H1 (cell line): ENCODE data around the gene TBC1D32. TPM values are rescaled to one million over a fixed set of nuclear protein-coding genes. Genes with fewer than 3 reads are reported as not detected.

ENCODE experiments used
- CTCF ChIA-PET: fragments of 300-600 bp; sonication (Branson Sonifier 250); formaldehyde crosslinking; loops from one replicate; lab custom pipeline; 2021; ENCODE audit not compliant: partially characterized antibody; lab: Charles Lee
- POLR2A ChIA-PET: fragments of 300-600 bp; sonication (Branson Sonifier 250); formaldehyde crosslinking; loops from one replicate; lab custom pipeline; 2021; ENCODE audit warnings: inconsistent platforms; ENCODE audit not compliant: partially characterized antibody; lab: Charles Lee
- DNase-seq, 2 experiments: peaks; one replicate each; pipeline versions ENCODE4 v3.0.0 to v3.0.0-alpha.2; 2010 to 2022; ENCODE audit warnings: low spot score in 2 of 2, low read depth in 1 of 2, mixed read lengths in 1 of 2
- FAIRE-seq: peaks from 2 replicates; lab custom pipeline; 2011; peaks lifted over from hg19 to GRCh38; lab: Jason Lieb, UNC
- H2AFZ ChIP-seq: 2 replicates; pipeline ENCODE4 v1.8.1; 2012; ENCODE audit warnings: low read length, inconsistent platforms
- H2AK5ac ChIP-seq: 2 replicates; pipeline ENCODE4 v1.6.1; 2013; ENCODE audit warnings: low read depth, low read length
- H2BK120ac ChIP-seq: replicated peaks from 2 replicates; pipeline ENCODE3; 2013; ENCODE audit warnings: low read depth, low read length, inconsistent platforms
- H2BK12ac ChIP-seq: 2 replicates; pipeline ENCODE4 v1.6.1; 2013; ENCODE audit warnings: low read depth, low read length
- H2BK15ac ChIP-seq: 2 replicates; pipeline ENCODE4 v1.6.1; 2013; ENCODE audit warnings: low read length
- H2BK20ac ChIP-seq: 2 replicates; pipeline ENCODE4 v1.6.1; 2013; ENCODE audit warnings: low read length
- H2BK5ac ChIP-seq: 2 replicates; pipeline ENCODE4 v1.6.1; 2013; ENCODE audit warnings: low read depth, low read length
- H3K14ac ChIP-seq: 2 replicates; pipeline ENCODE4 v1.6.1; 2013; ENCODE audit warnings: inconsistent platforms; ENCODE audit not compliant: insufficient read length
- H3K18ac ChIP-seq: 2 replicates; pipeline ENCODE4 v1.6.1; 2013; ENCODE audit warnings: low read length; ENCODE audit errors: extremely low read depth
- H3K23ac ChIP-seq: 2 replicates; pipeline ENCODE4 v1.6.1; 2013; ENCODE audit warnings: inconsistent platforms; ENCODE audit not compliant: insufficient read length
- H3K23me2 ChIP-seq: 2 replicates; pipeline ENCODE4 v1.6.1; 2013; ENCODE audit warnings: low read depth, low read length
- H3K27ac ChIP-seq: 2 replicates; pipeline ENCODE4 v1.6.1; 2011; ENCODE audit warnings: low read depth, low read length, inconsistent platforms
- H3K27me3 ChIP-seq, 4 experiments: replicated peaks in 1 of 4; 1 replicate in 1 of 4; 2 replicates in 3 of 4; pipeline versions ENCODE4 v1.6.1 to v1.8.1; 2011 to 2013; ENCODE audit warnings: low read length in 3 of 4, mild to moderate bottlenecking in 3 of 4, inconsistent platforms in 2 of 4, mixed read lengths in 2 of 4, moderate library complexity in 1 of 4; ENCODE audit not compliant: control insufficient read depth in 3 of 4, insufficient read depth in 3 of 4; ENCODE audit errors: extremely low read depth in 1 of 4
- H3K36me3 ChIP-seq, 4 experiments: 2 replicates each; pipeline versions ENCODE4 v1.6.1 to v1.8.1; 2011 to 2013; ENCODE audit warnings: mild to moderate bottlenecking in 4 of 4, low read length in 3 of 4, moderate library complexity in 2 of 4, control low read depth in 1 of 4, inconsistent platforms in 1 of 4; ENCODE audit not compliant: insufficient read depth in 4 of 4, control insufficient read depth in 2 of 4
- H3K4ac ChIP-seq: replicated peaks from 2 replicates; pipeline ENCODE3; 2013; ENCODE audit warnings: low read length, low read depth, mixed read lengths, inconsistent platforms; ENCODE audit not compliant: insufficient read length
- H3K4me1 ChIP-seq, 4 experiments: replicated peaks in 1 of 4; 1 replicate in 1 of 4; 2 replicates in 3 of 4; pipeline versions ENCODE4 v1.6.1 to v1.8.1; 2011 to 2013; ENCODE audit warnings: low read length in 3 of 4, inconsistent platforms in 2 of 4, mixed read lengths in 1 of 4; ENCODE audit not compliant: insufficient read depth in 4 of 4, control insufficient read depth in 3 of 4
- H3K4me2 ChIP-seq, 2 experiments: 2 replicates each; pipeline versions ENCODE4 v1.6.1 to v1.8.1; 2011 to 2013; ENCODE audit warnings: low read depth in 2 of 2, low read length in 2 of 2, control low read depth in 1 of 2, inconsistent platforms in 1 of 2, mild to moderate bottlenecking in 1 of 2; ENCODE audit not compliant: insufficient read depth in 1 of 2
- H3K4me3 ChIP-seq, 4 experiments: fragments of 200-600, 300-600 bp in 1 of 4; sonication (generic), shearing (Covaris generic), sonication (Bioruptor Twin) in 1 of 4; 2 replicates each; pipeline versions ENCODE4 v1.5.1 to v1.8.1; 2011 to 2016; ENCODE audit warnings: low read length in 4 of 4, low read depth in 3 of 4, control low read depth in 2 of 4, inconsistent platforms in 2 of 4, mild to moderate bottlenecking in 2 of 4, mixed read lengths in 1 of 4, moderate library complexity in 1 of 4; ENCODE audit not compliant: insufficient read depth in 2 of 4; ENCODE audit errors: extremely low read depth in 1 of 4
- H3K56ac ChIP-seq: replicated peaks from 2 replicates; pipeline ENCODE3; 2013; ENCODE audit warnings: low read depth, mild to moderate bottlenecking, mixed read lengths, low read length, inconsistent platforms; ENCODE audit not compliant: insufficient read length
- H3K79me1 ChIP-seq: 2 replicates; pipeline ENCODE4 v1.6.1; 2013; ENCODE audit warnings: low read depth, low read length, control low read depth
- H3K79me2 ChIP-seq, 2 experiments: 2 replicates each; pipeline versions ENCODE4 v1.6.1 to v1.8.1; 2012 to 2013; ENCODE audit warnings: low read length in 2 of 2, mild to moderate bottlenecking in 2 of 2, inconsistent platforms in 1 of 2; ENCODE audit not compliant: insufficient read depth in 2 of 2, control insufficient read depth in 1 of 2
- H3K9ac ChIP-seq, 4 experiments: replicated peaks in 1 of 4; 1 replicate in 1 of 4; 2 replicates in 3 of 4; pipeline versions ENCODE4 v1.6.1 to v1.8.1; 2011 to 2013; ENCODE audit warnings: low read depth in 3 of 4, low read length in 3 of 4, control low read depth in 2 of 4, mild to moderate bottlenecking in 2 of 4, moderate library complexity in 2 of 4, inconsistent platforms in 1 of 4; ENCODE audit errors: extremely low read depth in 1 of 4
- H3K9me3 ChIP-seq, 2 experiments: 2 replicates each; pipeline versions ENCODE4 v1.6.1 to v1.8.1; 2012 to 2013; ENCODE audit warnings: mild to moderate bottlenecking in 2 of 2, moderate library complexity in 2 of 2, control low read depth in 1 of 2, inconsistent platforms in 1 of 2, low read depth in 1 of 2, low read length in 1 of 2, mixed read lengths in 1 of 2; ENCODE audit not compliant: insufficient read depth in 2 of 2
- H4K20me1 ChIP-seq, 2 experiments: replicated peaks in 1 of 2; 2 replicates each; pipeline versions ENCODE3 to v1.8.1; 2011 to 2013; ENCODE audit warnings: inconsistent platforms in 2 of 2, low read length in 2 of 2, mild to moderate bottlenecking in 1 of 2; ENCODE audit not compliant: insufficient read depth in 2 of 2, control insufficient read depth in 1 of 2
- H4K5ac ChIP-seq: 2 replicates; pipeline ENCODE4 v1.6.1; 2013; ENCODE audit warnings: low read length, low read depth, mixed read lengths, inconsistent platforms; ENCODE audit not compliant: insufficient read length
- H4K8ac ChIP-seq: 2 replicates; pipeline ENCODE4 v1.8.0; 2013; ENCODE audit warnings: mild to moderate bottlenecking, moderate library complexity, low read length, inconsistent platforms; ENCODE audit not compliant: insufficient read depth; ENCODE audit errors: extremely low read depth
- H4K91ac ChIP-seq: replicated peaks from 2 replicates; pipeline ENCODE3; 2013; ENCODE audit warnings: low read length, mixed read lengths, inconsistent platforms; ENCODE audit not compliant: insufficient read length
- CBX5 ChIP-seq: fragments of 300-800, 300-1000 bp; sonication (generic); IDR thresholded peaks from 2 replicates; pipeline ENCODE4 v1.7.1; 2016; ENCODE audit warnings: antibody characterized with exemption, low read length, low read depth
- CHD2 ChIP-seq: IDR thresholded peaks from 2 replicates; pipeline ENCODE4 v1.6.1; 2012; ENCODE audit warnings: low read length, improper control_type of control experiment
- SP1 ChIP-seq: IDR thresholded peaks from 2 replicates; pipeline ENCODE4 v1.6.1; 2011; ENCODE audit warnings: low read depth, low read length
- TAF1 ChIP-seq: IDR thresholded peaks from 2 replicates; pipeline ENCODE4 v1.6.1; 2011; ENCODE audit warnings: mild to moderate bottlenecking, low read depth, low read length
- WGBS, 2 experiments: shearing (Covaris generic) in 1 of 2; methylation state at CpG; one replicate each; pipeline versions ENCODE4 v1.1.6 to v1.1.7; 2013 to 2015; ENCODE audit warnings: low lambda C conversion rate in 2 of 2, mixed read lengths in 2 of 2, inconsistent platforms in 1 of 2, low coverage in 1 of 2, missing lambda C conversion rate in 1 of 2; ENCODE audit not compliant: insufficient replicate concordance in 2 of 2, insufficient coverage in 1 of 2, insufficient read length in 1 of 2; ENCODE audit errors: extremely low coverage in 1 of 2, missing lambda C conversion rate in 1 of 2; 5-methylcytosine and 5-hydroxymethylcytosine counted together
- polyA plus RNA-seq, 7 experiments: library from polyadenylated mRNA; depleted of rRNA in 3 of 7; stranded (reverse) in 5 of 7; unstranded in 2 of 7; fragments of >200 nt in 5 of 7; fragments of 200-250 nt in 2 of 7; gene quantifications; 1 replicate in 5 of 7; 2 replicates in 1 of 7; 4 replicates in 1 of 7; pipeline versions ENCODE4 v1.2.1 to v1.2.3, GENCODE V29; 2011 to 2013; ENCODE audit warnings: missing spikeins in 2 of 7, mixed read lengths in 2 of 7
- total RNA-seq: library from RNA; stranded (reverse); fragmentation: NEBNext Ultra II Directional; extraction: Animal tissue kit (Norgen Biotek cat#: 25700); gene quantifications from 2 replicates; pipeline ENCODE4 v1.2.1, GENCODE V29; 2021
- TF ChIP-seq, protein P1 (sequence below): IDR thresholded peaks from 2 replicates; pipeline ENCODE4 v1.6.1; 2012; ENCODE audit warnings: inconsistent platforms

The TBC1D32 gene
- total and polyA plus RNA-seq, 2 of the 8 experiments (the other 6 are each of a cell fraction or from before 2014, with no cell fraction given) = 5.3 to 7.1 TPM

DNA sequence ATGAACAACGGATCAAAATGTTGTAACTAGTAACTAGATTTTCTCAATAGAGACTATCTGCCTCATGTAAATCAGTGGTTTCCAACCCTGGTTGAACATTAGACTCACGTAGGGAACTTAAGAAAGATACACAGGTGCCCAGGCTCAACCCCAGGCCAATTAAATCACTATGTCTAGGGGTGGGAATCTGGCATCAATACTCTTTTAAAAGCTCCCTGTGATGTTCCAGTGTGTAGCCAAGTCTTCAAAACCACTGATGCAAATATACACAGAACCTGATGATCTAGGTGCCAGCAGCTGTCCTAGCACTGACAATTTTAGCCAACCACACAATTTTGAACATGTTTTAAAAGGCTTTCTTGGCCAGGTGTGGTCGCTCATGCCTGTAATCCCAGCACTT lies 128.7 kb downstream of the TBC1D32 start:
- no peak overlapping the region for H2BK15ac ChIP-seq
- DNase-seq = no peak
- no peak overlapping the region for H2AFZ ChIP-seq
- no peak overlapping the region for H3K23ac ChIP-seq
- no peak overlapping the region for H2BK12ac ChIP-seq
- H4K5ac ChIP-seq = no peak overlapping the region
- CTCF ChIA-PET = interaction anchor here (1.2 kb wide), 1 partner anchor 12 kb away, joined by 4 read pairs; no protein-coding TSS in a partner anchor
- H4K8ac ChIP-seq = no peak overlapping the region
- H3K14ac ChIP-seq = no peak overlapping the region
- peaks cover 0 to 2% (median 0%) of the 10 kb centered on the region in 4 experiments; a peak in 1 of 7 replicates for H3K4me1 ChIP-seq
- H3K4me2 ChIP-seq = no peak overlapping the region
- H3K4ac ChIP-seq = no peak overlapping the region
- H3K27me3 ChIP-seq = no peaks in the 10 kb centered on the region
- H4K20me1 ChIP-seq = no peaks in the 10 kb centered on the region
- 87% methylated on average over 3 of the region's 3 CpGs; no CpG with 5 or more reads in 1 of the 2 experiments for WGBS, 2 experiments
- H2BK20ac ChIP-seq = no peak overlapping the region
- H4K91ac ChIP-seq = no peak overlapping the region
- H3K36me3 ChIP-seq = no peaks in the 10 kb centered on the region
- no peaks in the 10 kb centered on the region for H3K79me2 ChIP-seq
- H3K9me3 ChIP-seq = no peaks in the 10 kb centered on the region
- H2BK120ac ChIP-seq = no peak overlapping the region
- no peak overlapping the region for H3K56ac ChIP-seq
- H3K23me2 ChIP-seq = no peaks in the 10 kb centered on the region
- POLR2A ChIA-PET = no interaction called here
- H3K9ac ChIP-seq = no peak overlapping the region
- TF ChIP-seq CHD2 (no peak), CBX5 (no peak), TAF1 (no peak), SP1 (no peak)
- TF ChIP-seq, protein P1, sequence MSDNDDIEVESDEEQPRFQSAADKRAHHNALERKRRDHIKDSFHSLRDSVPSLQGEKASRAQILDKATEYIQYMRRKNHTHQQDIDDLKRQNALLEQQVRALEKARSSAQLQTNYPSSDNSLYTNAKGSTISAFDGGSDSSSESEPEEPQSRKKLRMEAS = no peak
- no peak overlapping the region for H3K4me3 ChIP-seq
- no peak overlapping the region for H3K27ac ChIP-seq
- no peak overlapping the region for H3K18ac ChIP-seq
- no peak overlapping the region for H2BK5ac ChIP-seq
- H2AK5ac ChIP-seq = no peak overlapping the region
- H3K79me1 ChIP-seq = no peaks in the 10 kb centered on the region
- FAIRE-seq = no peak
